ENCODE results near the gene GMPR.
A peak's percentile ranks its signal among the peaks of the same experiment; 100 is the strongest.

The GMPR gene

GRCh38 chr6:16336056-16336818, 97.8 kb downstream of the GMPR start:
- ChIA-PET POLR2A (ENCODE audit: low non-redundant PET) (interaction anchor here (0.5 kb wide), 1 partner anchor 366 kb away, joined by 6 read pairs; no protein-coding TSS in a partner anchor), CTCF (interaction anchor here (0.6 to 0.9 kb wide), 3 partner anchors 19 to 628 kb away, joined by 3 to 4 read pairs (median 3); no protein-coding TSS in a partner anchor)
- DNase-seq (ENCODE audit: low spot score): peak; percentile 20
- H3K27ac ChIP-seq: peak overlapping the region; percentile 54
- no peak for TF ChIP-seq CTCF (conservative IDR thresholded peaks at IDR 0.05; ENCODE audit: low read depth)

- DNase-seq (ENCODE audit: low spot score): no peak
- no peak for TF ChIP-seq CTCF (conservative IDR thresholded peaks at IDR 0.05; ENCODE audit: low read depth)
- H3K27ac ChIP-seq: peak overlapping the region; percentile 54
- ChIA-PET POLR2A (ENCODE audit: low non-redundant PET) (no interaction called here), CTCF (interaction anchor here (0.6 to 0.9 kb wide), 2 partner anchors 20 to 77 kb away, joined by 3 to 4 read pairs; no protein-coding TSS in a partner anchor)
Observed at GRCh38 chr6:16336911-16337294, 98.5 kb downstream of the GMPR start.

- no peak for DNase-seq (ENCODE audit: low spot score)
- CTCF ChIA-PET: interaction anchor here (0.9 kb wide), 1 partner anchor 21 kb away, joined by 4 read pairs; no protein-coding TSS in a partner anchor
- H3K27ac ChIP-seq: peak overlapping the region; percentile 54
- POLR2A ChIA-PET (ENCODE audit: low non-redundant PET): no interaction called here
- no peak for TF ChIP-seq CTCF (conservative IDR thresholded peaks at IDR 0.05; ENCODE audit: low read depth)
Observed at GRCh38 chr6:16337295-16337975, 99.0 kb downstream of the GMPR start.

- ChIA-PET POLR2A (ENCODE audit: low non-redundant PET) (no interaction called here), CTCF (interaction anchor here (0.6 to 0.7 kb wide), 3 partner anchors 31 to 158 kb away, joined by 3 to 6 read pairs (median 3); no protein-coding TSS in a partner anchor)
- DNase-seq (ENCODE audit: low spot score): peak; percentile 82
- peak overlapping the region; percentile 66 for H3K27ac ChIP-seq
- no peak; the same call in 1 of the 2 replicates for TF ChIP-seq CTCF (conservative IDR thresholded peaks at IDR 0.05; ENCODE audit: low read depth)
Observed at GRCh38 chr6:16338577-16339264, 100.3 kb downstream of the GMPR start.

GRCh38 chr6:16339265-16339587, 100.8 kb downstream of the GMPR start:
- ChIA-PET CTCF (interaction anchor here (0.6 to 0.7 kb wide), 2 partner anchors 81 to 157 kb away, joined by 3 to 6 read pairs; no protein-coding TSS in a partner anchor), POLR2A (ENCODE audit: low non-redundant PET) (no interaction called here)
- peak overlapping the region; percentile 66 for H3K27ac ChIP-seq
- no peak; the same call in 1 of the 2 replicates for TF ChIP-seq CTCF (conservative IDR thresholded peaks at IDR 0.05; ENCODE audit: low read depth)
- DNase-seq (ENCODE audit: low spot score): no peak

- DNase-seq (ENCODE audit: low spot score): no peak
- POLR2A ChIA-PET (ENCODE audit: low non-redundant PET): no interaction called here
- TF ChIP-seq CTCF (conservative IDR thresholded peaks at IDR 0.05; ENCODE audit: low read depth): no peak
- no peak overlapping the region for H3K27ac ChIP-seq
- CTCF ChIA-PET: no interaction called here
Observed at GRCh38 chr6:16343593-16343992, 105.2 kb downstream of the GMPR start.

All from RWPE1 (cell line).